CD4-positive, alpha-beta T cell treated with Interleukin-2 at 100 ng/mL for 4 hours (primary cell): Measurements from ENCODE around the gene CHMP3.
"Not testable (repeated sequence)": the region's sequence is repeated elsewhere in the genome, so short reads cannot be mapped to it uniquely, and the experiment has no call there.

Experiments
- DNase-seq: peaks from one replicate; pipeline ENCODE4 v3.0.0-alpha.2; 2020; ENCODE audit warnings: low spot score

Gene CHMP3

DNA sequence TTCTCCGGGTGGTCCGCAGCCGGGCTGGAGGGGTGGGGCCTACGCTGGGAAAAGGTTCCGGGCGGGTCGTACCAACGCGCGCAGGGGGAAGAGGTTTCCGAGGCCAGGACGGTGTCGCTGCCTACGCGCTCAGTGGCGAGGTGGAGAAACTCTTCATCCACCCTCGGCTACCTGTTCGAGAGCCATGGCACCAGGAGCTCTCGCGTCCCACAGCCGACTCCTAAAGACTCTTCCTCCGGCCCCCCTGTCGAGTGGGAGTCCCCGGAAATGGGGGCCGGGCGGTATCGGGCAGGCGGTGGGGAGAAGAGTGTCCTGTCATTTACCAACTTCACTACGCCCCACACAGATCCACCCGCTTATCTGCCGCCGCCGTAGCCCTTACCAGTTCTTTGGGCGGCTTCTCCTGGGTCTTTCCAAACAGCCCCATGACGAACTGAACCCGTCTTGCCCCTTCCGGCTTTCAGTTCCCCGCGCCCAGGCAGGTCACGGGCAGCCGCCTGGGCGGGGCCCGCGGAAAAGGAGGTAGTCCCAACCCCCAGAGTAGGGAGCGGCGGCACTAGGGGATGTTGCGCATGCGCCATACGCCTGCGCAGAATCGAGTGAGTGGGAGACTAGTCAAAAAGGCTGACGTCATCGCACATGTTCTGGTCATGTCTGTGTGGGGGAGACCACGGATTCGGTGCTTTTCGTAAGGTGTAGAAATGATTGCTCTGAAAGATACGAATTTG lies at the start of gene CHMP3:
CHMP3 (minus strand) TSS at position 522 of the 728 bp plus-strand sequence; CDS start at position 427, 95 bp downstream.
- DNase-seq = peak; percentile 98

DNA sequence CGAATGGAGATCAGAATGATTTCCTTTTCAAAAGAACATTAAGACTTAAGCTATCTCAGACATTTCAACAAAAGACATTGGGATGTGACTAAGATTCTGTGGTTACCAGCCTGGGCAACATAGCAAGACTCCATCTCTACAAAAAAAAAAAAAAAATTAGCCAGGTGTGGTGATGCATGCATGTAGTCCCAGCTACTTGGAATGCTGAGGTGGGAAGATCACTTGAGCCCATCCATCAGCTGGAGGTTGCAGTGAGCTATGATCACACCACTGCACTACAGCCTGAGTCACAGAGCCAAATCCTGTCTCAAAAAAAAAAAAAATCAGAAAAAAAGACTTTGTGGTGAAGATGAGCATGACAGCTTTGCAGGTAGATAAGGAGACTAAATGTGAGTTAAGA lies 47.6 kb upstream of the CHMP3 start:
- DNase-seq = no peak

DNA sequence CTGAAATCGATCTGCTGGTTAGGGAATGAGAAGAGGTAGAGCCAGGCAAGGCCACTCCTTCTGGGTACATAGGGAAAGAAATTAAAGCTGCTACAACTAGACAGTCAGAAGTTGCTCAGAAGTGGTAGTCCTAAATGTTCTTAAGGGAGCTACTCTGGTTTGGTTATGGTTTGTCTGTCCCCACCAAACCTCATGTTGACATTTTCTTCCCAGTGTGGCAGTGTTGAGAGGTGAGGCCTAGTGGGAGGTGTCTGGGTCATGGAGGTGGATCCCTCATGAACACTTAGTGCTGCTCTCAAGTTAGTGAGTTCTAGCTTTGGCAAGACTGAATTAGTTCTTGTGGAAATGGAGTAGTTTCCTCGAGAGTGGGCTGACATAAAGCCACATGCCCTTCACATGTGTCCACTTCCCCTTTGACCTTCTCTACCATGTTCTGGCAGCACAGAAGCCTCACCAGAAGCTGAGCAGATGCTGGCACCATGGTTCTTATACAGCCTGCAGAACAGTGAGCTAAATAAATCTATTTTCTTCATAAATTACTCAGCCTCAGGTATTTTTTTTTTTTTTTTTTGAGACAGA lies 45.7 kb upstream of the CHMP3 start:
- no peak for DNase-seq

- DNase-seq = no peak
Measured at GRCh38 chr2:86603905-86604304, 40.7 kb upstream of the CHMP3 start.

DNA sequence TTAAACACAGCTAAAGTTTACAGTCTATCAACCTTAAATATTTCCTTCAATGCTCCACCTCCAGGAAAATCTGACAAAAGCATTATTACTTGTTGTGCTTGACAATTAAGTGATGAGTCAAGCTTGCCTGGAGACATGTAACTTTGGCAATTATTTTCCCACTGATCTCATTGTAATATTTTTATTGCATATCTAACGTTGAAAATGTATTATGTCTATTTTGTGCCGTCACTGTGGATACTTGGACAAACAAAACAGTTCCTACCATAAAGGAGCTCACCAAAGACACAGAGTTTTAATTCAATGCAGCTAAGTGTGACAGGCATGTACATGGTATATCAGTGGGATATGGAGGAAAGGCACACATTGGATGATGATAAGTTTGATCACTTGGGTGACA lies 35.7 kb upstream of the CHMP3 start:
- no peak for DNase-seq

- DNase-seq = no peak
Measured at GRCh38 chr2:86596118-86596517, 32.9 kb upstream of the CHMP3 start.

- DNase-seq = no peak
Measured at GRCh38 chr2:86593266-86593665, 30.0 kb upstream of the CHMP3 start.

GRCh38 chr2:86592547-86593230 lies 29.4 kb upstream of the CHMP3 start:
- no peak for DNase-seq

DNA sequence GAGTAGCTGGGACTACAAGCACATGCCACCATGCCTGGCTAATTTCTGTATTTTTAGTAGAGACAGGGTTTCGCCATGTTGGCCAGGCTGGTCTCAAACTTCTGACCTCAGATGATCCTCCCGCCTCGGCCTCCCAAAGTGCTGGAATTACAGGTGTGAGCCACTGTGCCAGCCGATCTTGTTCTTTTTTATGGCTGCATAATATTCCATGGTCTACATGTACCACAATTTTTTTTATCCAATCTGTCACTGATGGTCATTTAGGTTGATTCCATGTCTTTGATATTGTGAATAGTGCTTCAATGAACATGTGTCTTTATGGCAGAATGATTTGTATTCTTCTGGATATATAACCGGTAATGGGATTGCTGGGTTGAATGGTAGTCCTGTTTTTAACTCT lies 26.5 kb upstream of the CHMP3 start:
- DNase-seq = not testable (repeated sequence)

- DNase-seq = peak; percentile 46
Measured at GRCh38 chr2:86584151-86584913, 21.1 kb upstream of the CHMP3 start.

DNA sequence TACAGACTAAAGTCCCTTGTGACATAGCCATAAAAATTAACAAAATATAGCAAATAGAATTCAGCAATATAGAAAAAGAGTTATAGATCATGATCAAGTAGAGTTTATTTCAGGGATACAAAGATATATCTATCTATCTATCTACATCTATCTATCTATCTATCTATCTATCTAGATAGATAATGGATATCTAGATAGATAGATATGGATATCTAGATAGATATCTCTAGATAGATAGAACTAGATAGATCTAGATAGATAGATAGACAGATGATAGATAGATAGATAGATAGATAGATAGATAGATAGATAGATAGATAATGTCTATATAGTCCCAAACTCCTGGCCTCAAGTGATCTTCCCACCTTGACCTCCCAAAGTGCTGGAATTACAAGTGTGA lies 17.3 kb upstream of the CHMP3 start:
- DNase-seq = no peak

DNA sequence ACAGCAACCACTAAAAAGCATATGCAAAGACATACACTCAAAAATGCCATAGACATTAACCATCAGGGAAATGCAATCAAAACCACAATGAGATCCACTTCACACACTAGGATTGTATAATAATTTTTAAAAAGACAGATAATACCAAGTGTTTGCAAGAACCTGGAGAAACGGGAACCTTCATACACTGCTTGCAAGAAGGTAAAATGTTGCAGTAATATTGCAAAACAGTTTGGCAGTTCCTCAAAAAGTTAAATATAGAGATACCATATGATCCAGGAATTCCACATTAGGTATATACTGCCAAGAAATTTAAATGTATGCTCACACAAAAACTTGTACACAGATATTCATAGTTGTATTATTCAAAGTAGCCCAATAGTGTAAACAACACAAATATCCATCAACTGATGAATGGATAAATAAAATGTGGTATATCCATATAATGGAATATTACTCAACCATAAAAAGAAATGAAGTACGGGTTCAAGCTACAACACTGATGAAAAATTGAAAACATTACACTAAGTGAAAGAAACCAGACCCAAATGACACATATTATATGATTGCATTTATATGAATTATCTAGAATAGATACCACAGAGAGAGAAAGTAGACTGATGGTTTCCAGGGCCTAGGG lies 14.7 kb upstream of the CHMP3 start:
- no peak for DNase-seq

- no peak for DNase-seq
Measured at GRCh38 chr2:86570059-86570458, 6.8 kb upstream of the CHMP3 start.

- no peak for DNase-seq
Measured at GRCh38 chr2:86566821-86567190, 3.6 kb upstream of the CHMP3 start.

- DNase-seq = no peak
Measured at GRCh38 chr2:86566158-86566820, 3.0 kb upstream of the CHMP3 start.

DNA sequence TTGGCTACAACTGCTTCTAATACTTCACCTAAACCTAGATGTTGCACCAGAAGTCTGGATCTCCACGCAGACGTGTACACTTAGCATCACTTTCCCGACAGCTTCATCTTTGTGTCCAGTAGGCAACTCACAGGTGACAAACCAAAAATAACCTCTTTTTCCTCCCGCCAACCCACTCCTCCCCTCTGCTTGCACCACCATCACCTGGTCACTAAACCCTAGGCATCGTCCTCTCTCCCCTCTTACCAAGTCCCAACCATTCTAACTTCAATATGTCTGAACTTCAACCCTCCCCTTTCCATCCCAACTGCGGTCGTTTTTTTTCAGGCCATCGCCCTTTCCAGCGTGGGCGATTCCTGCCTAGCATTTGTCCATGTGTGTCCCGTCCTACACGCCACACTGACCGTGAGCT lies 413 bp upstream of the CHMP3 start:
- DNase-seq = no peak

- no peak for DNase-seq
Measured at GRCh38 chr2:86562485-86562921, 740 bp downstream of the CHMP3 start.

DNA sequence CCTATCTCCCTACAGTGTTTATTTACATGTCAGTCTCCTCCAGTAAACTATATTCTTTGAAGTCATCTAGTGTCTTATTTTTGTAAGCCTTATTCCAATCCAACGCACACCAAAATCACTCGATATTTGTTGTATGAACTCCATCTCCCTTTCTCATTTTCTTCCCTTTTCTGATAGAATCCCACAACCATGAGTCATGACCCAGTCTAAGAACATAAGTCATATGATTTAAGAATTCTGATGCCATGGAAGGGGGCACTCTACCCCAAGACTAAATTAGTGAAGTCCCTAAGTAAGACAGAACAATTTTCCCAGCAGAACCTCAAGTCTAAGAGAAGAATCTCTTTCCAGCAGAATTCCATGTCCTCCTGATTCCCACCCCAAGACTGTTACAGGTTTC lies 5.4 kb downstream of the CHMP3 start:
- no peak for DNase-seq

GRCh38 chr2:86556508-86556907 lies 6.7 kb downstream of the CHMP3 start:
- DNase-seq = no peak

DNA sequence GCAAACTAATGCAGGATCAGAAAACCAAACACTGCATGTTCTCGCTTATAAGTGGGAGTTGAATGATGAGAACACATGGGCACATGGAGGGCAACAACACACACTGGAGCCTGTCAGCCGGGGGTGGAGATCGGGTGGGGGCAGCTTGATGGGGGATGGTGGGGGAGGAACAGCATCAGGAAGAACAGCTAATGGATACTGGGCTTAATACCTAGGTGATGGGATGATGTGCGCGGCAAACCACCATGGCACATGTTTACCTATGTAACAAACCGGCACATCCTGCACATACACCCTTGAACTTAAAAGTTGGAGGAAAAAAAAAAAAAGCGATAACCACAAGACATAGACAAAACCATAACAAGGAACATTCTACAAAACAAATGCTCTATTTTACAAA lies 10.4 kb downstream of the CHMP3 start:
- DNase-seq = no peak

DNA sequence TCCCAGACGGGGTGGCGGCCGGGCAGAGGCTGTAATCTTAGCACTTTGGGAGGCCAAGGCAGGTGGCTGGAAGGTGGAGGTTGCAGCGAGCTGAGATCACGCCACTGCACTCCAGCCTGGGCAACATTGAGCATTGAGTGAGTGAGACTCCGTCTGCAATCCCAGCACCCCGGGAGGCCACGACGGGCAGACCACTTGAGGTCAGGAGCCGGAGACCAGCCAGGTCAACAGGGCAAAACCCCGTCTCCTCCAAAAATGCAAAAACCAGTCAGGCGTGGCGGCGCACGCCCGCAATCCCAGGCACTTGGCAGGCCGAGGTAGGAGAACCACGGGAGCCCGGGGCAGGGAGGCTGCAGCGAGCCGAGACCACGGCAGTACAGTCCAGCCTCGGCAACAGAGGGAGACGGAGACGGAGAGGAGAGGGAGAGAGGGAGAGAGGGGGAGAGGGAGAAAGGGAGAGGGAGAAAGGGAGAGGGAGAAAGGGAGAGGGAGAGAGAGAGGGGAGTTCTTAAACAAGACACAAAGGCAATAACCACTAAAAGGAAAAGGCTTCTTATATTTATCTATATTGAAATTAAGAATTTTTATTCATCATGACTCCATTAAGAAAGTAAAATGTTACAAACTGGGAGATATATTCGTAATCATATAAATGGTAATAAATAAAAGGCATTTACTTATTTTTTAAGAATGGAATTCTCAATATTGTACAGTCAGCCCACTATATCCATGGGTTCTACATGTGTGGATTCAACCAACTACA lies 13.1 kb downstream of the CHMP3 start:
- not testable (repeated sequence) for DNase-seq
